Activated CD8-positive, alpha-beta memory T cell treated with anti-CD3 and anti-CD28 coated beads for 24 hours (primary cell): Measurements from ENCODE around the gene IL1RAPL1.

ENCODE experiments used
- DNase-seq: peaks from one replicate; pipeline ENCODE4 v3.0.0-alpha.2; 2020

Gene IL1RAPL1

GRCh38 chrX:29834764-29835163, 1247.5 kb downstream of the IL1RAPL1 start:
- no peak for DNase-seq

- DNase-seq = no peak
These were observed 1254.5 kb downstream of the IL1RAPL1 start for GRCh38 chrX:29841750-29842149.

GRCh38 chrX:29842552-29842951, 1255.3 kb downstream of the IL1RAPL1 start:
- DNase-seq = no peak

- no peak for DNase-seq
These were observed 1264.8 kb downstream of the IL1RAPL1 start for GRCh38 chrX:29851857-29852605.

GRCh38 chrX:29852767-29853166, 1265.5 kb downstream of the IL1RAPL1 start:
- DNase-seq = no peak

- DNase-seq = no peak
These were observed 1271.5 kb downstream of the IL1RAPL1 start for GRCh38 chrX:29858714-29859113.

- DNase-seq = no peak
These were observed 1275.0 kb downstream of the IL1RAPL1 start for GRCh38 chrX:29862126-29862677.

GRCh38 chrX:29867971-29868370, 1280.7 kb downstream of the IL1RAPL1 start:
- no peak for DNase-seq

- DNase-seq = no peak
These were observed 1282.6 kb downstream of the IL1RAPL1 start for GRCh38 chrX:29869837-29870236.

- DNase-seq = no peak
These were observed 1283.4 kb downstream of the IL1RAPL1 start for GRCh38 chrX:29870608-29871007.

GRCh38 chrX:29872831-29873230, 1285.6 kb downstream of the IL1RAPL1 start:
- no peak for DNase-seq

- DNase-seq = no peak
These were observed 1289.5 kb downstream of the IL1RAPL1 start for GRCh38 chrX:29876733-29877132.

GRCh38 chrX:29880977-29881376, 1293.7 kb downstream of the IL1RAPL1 start:
- no peak for DNase-seq

GRCh38 chrX:29890004-29890403, 1302.8 kb downstream of the IL1RAPL1 start:
- DNase-seq = no peak

GRCh38 chrX:29890646-29891200, 1303.5 kb downstream of the IL1RAPL1 start:
- DNase-seq = no peak

- DNase-seq = no peak
These were observed 1314.8 kb downstream of the IL1RAPL1 start for GRCh38 chrX:29902004-29902403.

- no peak for DNase-seq
These were observed 1316.1 kb downstream of the IL1RAPL1 start for GRCh38 chrX:29903360-29903759.

- no peak for DNase-seq
These were observed 1324.4 kb downstream of the IL1RAPL1 start for GRCh38 chrX:29911673-29912072.

GRCh38 chrX:29913647-29914046, 1326.4 kb downstream of the IL1RAPL1 start:
- no peak for DNase-seq

GRCh38 chrX:29922607-29923006, 1335.4 kb downstream of the IL1RAPL1 start:
- no peak for DNase-seq

GRCh38 chrX:29926056-29926455, 1338.8 kb downstream of the IL1RAPL1 start:
- no peak for DNase-seq

- no peak for DNase-seq
These were observed 1339.4 kb downstream of the IL1RAPL1 start for GRCh38 chrX:29926659-29927058.

GRCh38 chrX:29935455-29935854, 1348.2 kb downstream of the IL1RAPL1 start:
- DNase-seq = no peak

- no peak for DNase-seq
These were observed 1353.5 kb downstream of the IL1RAPL1 start for GRCh38 chrX:29940750-29941149.

GRCh38 chrX:29941287-29941686, 1354.0 kb downstream of the IL1RAPL1 start:
- DNase-seq = no peak
